ENCODE measurements around the gene SMIM24.

DNA sequence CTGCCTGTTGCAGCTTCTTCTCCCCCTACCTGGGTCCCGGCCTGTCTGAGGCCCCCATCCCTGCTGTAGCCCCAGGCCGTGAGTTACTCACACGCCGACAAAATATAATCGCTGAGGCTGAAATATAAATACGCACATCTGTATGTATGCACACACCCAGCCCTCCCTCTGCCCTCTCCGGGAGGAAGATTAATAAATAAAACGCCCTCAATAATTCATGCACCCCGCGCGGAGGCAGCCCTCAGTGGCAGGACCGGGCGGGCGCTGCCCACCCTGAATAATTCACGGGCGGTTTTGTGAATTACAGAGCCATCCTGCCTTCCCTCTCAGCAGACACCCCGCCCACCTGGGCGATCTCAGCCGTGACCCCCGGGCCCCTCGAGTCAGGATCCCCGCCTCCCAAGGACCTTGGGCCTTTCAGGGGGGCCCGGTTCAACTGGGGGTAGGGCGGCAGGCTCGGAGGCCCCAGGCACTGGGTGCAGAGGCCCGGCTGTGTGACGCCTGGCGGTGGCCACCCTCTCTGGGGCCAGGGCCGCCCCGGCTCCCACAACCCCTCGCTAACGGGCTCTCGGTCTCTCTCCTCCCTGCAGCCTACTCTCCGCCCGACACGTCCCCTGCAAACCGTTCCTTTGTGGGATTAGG is 24.2 kb downstream of the SMIM24 start:
- TF ChIP-seq CTCF (IDR thresholded peaks at IDR 0.05) (no peak), EZH2 (IDR thresholded peaks at IDR 0.05) (no peak), EZH2phosphoT487 (IDR thresholded peaks at IDR 0.05) (no peak)

All from neural progenitor cell (in vitro differentiated cells).